GM12878 (cell line): ENCODE results near the gene HTR3C. TPM values are rescaled to one million over a fixed set of nuclear protein-coding genes. Genes with fewer than 3 reads are reported as not detected.

Experiments
- E4F1 ChIP-seq: fragments of 450-650 bp; IDR thresholded peaks from 2 replicates; pipeline ENCODE4 v1.6.1; 2018; ENCODE audit warnings: borderline replicate concordance, mild to moderate bottlenecking; ENCODE audit not compliant: partially characterized antibody
- FOS ChIP-seq: IDR thresholded peaks from 3 replicates; pipeline ENCODE4 v1.6.1; 2011; ENCODE audit warnings: borderline replicate concordance; ENCODE audit not compliant: insufficient read length; ENCODE audit errors: extremely low read depth
- MXI1 ChIP-seq: fragments of 150-350 bp; IDR thresholded peaks from 2 replicates; pipeline ENCODE4 v1.6.1; 2011; ENCODE audit warnings: low read depth, mild to moderate bottlenecking, inconsistent platforms, low read length, improper control_type of control experiment
- SP1 ChIP-seq: IDR thresholded peaks from one replicate; pipeline ENCODE4 v1.6.1; 2011; ENCODE audit warnings: low read depth, low read length
- YBX1 ChIP-seq: fragments of 450-650 bp; IDR thresholded peaks from 2 replicates; pipeline ENCODE4 v1.6.1; 2016; ENCODE audit warnings: antibody characterized with exemption
- polyA plus RNA-seq, 11 experiments: library from polyadenylated mRNA; depleted of rRNA in 4 of 11; unstranded in 6 of 11; stranded (reverse) in 5 of 11; fragments of >200 nt; fragmentation: Nextera tagmentation in 4 of 11; fragmentation: Illumina TruSeq in 1 of 11; extraction: Ambion mirVana in 4 of 11; extraction: Trizol in 1 of 11; gene quantifications; 1 replicate in 1 of 11; 2 replicates in 10 of 11; pipeline versions ENCODE4 v1.2.1 to v1.2.3, GENCODE V29; 2011 to 2016; ENCODE audit warnings: inconsistent platforms in 2 of 11, missing spikeins in 2 of 11, low read depth in 1 of 11
- total RNA-seq, 4 experiments: library from RNA; depleted of rRNA in 3 of 4; stranded (reverse); fragments of >200 nt in 3 of 4; fragmentation: Illumina TruSeq in 1 of 4; extraction: Trizol in 1 of 4; gene quantifications; 2 replicates each; pipeline versions ENCODE4 v1.2.1 to v1.2.3, GENCODE V29; 2013 to 2021
- TF ChIP-seq, protein P1 (sequence below): fragments of 450-650 bp; formaldehyde crosslinking; IDR thresholded peaks from 2 replicates; pipeline ENCODE4 v1.5.0; 2022; ENCODE audit warnings: mild to moderate bottlenecking, missing genetic modification characterization

The HTR3C gene
- total and polyA plus RNA-seq, 10 of the 15 experiments (the other 5 are each of a cell fraction or from before 2014, with no cell fraction given), result not detected

DNA sequence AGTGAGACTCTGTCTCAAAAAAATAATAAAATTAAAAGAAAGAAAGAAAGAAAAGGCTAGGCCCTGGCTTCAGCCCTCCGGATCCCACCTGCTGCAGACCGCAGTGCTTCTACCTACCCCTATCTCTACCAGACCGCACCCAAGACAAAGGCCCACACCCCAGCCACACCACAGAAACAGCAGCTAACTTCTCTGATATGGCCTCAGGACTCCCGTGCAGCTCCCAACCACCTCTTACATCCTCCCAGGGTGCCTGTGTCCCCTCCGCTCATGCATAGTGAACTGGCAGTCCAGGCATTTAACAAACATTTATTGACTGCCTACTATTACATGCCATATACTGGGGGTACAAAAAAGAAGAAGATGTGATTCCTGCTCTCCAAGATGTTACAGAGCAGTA is 6.9 kb upstream of the HTR3C start (continued):
- no peak for TF ChIP-seq E4F1
- TF ChIP-seq, protein P1, sequence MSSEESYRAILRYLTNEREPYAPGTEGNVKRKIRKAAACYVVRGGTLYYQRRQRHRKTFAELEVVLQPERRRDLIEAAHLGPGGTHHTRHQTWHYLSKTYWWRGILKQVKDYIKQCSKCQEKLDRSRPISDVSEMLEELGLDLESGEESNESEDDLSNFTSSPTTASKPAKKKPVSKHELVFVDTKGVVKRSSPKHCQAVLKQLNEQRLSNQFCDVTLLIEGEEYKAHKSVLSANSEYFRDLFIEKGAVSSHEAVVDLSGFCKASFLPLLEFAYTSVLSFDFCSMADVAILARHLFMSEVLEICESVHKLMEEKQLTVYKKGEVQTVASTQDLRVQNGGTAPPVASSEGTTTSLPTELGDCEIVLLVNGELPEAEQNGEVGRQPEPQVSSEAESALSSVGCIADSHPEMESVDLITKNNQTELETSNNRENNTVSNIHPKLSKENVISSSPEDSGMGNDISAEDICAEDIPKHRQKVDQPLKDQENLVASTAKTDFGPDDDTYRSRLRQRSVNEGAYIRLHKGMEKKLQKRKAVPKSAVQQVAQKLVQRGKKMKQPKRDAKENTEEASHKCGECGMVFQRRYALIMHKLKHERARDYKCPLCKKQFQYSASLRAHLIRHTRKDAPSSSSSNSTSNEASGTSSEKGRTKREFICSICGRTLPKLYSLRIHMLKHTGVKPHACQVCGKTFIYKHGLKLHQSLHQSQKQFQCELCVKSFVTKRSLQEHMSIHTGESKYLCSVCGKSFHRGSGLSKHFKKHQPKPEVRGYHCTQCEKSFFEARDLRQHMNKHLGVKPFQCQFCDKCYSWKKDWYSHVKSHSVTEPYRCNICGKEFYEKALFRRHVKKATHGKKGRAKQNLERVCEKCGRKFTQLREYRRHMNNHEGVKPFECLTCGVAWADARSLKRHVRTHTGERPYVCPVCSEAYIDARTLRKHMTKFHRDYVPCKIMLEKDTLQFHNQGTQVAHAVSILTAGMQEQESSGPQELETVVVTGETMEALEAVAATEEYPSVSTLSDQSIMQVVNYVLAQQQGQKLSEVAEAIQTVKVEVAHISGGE (CRISPR knock-in tag), result no peak
- TF ChIP-seq MXI1, result no peak
- no peak for TF ChIP-seq YBX1
- TF ChIP-seq FOS, result no peak
- no peak for TF ChIP-seq SP1
